Hematopoietic multipotent progenitor cell treated with erythropoietin and hydrocortisone succinate and interleukin-3 and kit ligand, for 6 days (in vitro differentiated cells): ENCODE results near the gene ZFYVE19.

ENCODE experiments used
- DNase-seq: peaks from one replicate; pipeline ENCODE4 v3.0.0-alpha.2; 2015

Gene ZFYVE19

DNA sequence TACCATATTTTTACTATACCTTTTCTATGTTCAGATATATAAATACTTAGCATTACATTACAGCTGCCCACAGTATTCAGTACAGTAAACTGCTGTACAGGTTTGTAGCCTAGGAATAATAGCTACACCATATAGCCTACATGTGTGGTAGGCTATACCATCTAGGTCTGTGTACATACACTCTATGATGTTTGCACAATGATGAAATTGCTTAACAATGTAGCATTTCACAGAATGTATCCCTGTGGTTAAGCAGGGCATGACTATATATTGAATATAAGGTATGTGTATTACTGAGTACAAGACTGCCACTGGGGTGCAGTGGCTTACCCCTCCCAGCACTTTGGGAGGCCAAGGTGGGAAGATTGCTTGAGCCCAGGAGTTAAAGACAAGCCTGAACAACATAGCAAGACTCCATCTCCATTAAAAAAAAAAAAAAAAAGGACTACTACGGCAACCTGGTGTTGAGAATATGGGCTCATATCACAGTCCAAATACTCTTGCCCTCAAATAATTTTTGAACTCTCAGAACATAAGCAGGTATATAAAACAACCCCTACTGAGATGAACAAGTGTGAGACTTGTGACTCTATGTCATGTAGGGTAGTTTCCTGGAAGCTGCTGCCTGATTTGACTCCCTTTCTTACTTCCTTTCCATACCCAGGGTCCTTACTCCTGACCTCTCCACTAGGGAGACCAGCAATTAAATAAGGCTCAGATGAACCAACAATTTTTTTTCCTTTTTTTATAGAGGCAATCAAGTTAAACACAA, 16.9 kb downstream of the ZFYVE19 start:
- peak; percentile 39 for DNase-seq

DNA sequence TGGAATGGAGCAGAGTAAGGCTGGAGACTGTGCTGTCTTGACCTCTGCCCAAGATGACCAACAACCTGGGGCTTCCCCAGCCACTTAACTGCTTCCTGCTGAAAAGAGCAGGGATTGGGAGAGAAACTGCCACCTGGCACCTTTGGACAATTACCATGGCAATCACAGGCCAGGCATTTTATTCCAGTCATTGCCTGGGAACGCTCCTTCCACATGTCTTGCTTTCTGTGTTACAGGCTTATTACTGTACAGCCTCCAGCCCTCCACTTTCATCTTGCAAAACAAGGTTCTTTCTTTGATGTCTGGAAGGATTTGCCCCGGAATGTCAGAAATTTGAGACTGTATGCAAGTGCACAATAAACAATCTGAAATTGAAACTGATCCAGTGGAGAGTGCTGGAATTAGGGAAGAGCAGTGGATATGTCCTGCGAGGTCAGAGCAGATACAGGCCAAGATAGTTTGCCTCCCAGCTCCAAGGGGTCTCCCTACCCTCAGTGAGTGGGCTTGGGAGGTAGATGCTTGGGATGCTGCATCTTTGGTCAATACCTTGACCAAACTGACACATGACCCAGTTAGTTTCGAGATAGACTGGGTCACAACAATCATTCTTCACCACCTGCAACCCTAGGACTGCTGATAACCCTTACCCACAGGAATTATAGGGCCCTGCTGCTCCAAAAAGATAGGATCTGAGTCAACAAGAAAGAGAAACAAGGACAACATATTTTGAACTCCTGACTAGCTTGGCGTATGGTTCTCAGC, 19.0 kb downstream of the ZFYVE19 start:
- DNase-seq, result peak; percentile 62

DNA sequence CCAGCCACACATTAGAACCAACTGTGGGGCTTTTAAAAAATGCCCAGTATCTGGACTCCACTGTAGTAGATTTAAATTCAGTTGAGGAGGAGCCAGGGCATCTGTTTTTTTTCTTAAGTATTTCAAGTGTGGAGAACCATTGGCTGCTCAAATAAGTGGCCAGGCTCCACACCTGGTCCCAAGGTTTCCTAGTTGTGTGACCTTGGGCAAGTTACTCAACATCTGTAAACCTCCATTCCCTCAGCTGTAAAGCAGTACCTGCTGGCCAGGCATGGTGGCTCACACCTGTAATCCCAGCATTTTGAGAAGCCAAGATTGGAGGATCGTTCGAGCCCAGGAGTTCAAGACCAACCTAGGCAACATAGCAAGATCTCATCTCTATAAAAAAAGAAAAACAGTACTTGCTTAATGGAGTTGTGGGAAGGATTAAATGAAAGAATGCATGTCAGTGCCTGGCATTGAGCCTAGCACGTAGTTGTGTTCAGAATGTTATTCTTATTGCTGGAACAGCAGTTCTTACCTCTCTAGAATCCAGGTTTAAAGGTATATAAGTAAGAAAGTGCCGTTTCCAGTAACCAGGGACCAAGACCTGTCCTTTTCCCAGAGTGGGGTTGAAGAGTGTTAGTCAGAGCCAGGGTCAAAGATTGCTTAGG, 19.7 kb downstream of the ZFYVE19 start:
- no peak for DNase-seq

DNA sequence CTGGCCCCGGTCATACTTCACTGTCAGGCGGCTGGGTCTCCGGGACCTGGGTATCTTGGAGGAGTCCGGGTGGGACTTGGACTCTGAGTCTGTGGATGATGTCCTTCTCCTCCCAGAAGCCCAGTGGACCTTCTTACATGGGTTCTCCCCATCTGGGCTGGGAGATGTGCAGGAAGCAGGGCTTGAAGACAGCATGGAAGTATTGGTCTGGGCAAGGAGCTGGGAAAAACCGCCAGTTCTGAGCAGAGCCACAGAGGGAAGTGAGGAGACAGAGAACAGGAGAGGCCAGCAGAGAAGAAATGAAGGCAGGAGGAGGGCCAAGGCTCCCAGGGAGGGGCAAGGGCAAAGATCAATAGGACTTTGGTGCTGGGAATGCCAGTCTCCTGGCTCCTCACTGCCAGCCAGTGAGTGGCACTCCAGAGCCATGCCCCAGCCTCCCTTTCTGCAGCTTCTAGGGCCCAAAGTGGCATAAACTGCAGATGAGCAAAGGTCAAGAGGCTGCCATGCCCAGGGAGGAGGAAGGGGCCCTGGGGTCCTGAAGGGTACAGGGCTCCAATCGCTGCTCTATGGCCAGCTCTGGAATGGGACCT, 21.7 kb downstream of the ZFYVE19 start, which contains the start of gene PPP1R14D:
TSS of gene PPP1R14D (minus strand) at position 262 of the 590 bp plus-strand sequence. CDS start at position 195, 67 bp downstream.
- no peak for DNase-seq

DNA sequence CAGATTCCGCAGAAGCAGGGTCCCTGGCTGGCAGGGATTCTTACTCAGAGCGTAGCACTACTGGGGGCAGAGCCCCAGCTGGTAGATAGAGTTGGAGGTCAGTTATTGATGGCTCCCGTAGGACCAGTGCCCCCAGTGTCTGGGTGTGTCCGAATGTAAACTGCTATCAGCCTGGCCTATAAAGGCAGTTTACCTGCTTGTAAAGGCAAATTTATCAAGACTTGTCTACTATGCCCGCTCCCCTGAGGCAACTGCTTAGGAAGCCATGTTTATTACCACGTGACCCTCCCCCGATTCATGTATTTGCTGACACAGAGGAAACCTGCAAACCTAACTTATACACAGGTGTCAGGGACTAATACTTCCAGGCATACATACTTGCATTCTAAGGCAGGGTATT, 22.2 kb downstream of the ZFYVE19 start:
- DNase-seq, result no peak

DNA sequence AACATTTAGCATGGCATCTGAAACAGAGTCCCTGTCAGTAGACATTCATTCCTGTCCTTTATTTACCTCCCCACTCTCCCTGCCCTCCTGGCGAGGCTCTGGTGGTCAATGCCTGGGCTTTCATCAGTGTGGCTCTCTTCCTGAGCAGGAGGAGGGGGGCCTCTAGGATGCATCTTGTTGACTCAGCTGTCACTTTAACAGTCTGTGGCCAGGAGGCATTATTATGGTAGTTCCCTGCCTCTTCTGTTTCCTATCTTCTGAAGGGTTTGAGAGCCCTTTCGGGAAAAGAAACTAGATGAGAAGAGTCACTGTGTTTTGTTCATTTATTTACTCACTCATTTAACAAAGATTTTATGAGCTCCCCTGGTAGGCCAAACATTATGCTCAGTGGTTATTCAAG, 24.0 kb downstream of the ZFYVE19 start:
- DNase-seq, result no peak

DNA sequence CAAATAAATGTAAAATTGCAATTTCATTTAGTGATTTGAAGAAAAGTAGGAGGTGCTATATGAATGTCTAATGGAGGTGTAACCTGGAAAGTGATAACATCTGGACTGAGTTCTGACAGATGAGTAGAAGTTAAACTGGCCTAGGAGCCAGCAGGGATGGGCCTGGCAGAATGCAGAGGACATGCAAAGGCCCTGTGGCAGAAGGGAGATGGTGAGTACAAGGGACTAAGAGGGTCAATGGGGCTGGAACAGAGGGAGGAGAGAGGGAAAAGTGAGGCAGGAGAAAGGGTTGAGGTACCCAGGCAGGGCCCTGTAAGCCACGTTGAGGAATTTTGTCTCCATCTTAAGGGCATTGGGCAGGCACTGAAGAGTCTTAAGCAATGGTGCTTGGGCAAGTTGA, 25.0 kb downstream of the ZFYVE19 start:
- no peak for DNase-seq

DNA sequence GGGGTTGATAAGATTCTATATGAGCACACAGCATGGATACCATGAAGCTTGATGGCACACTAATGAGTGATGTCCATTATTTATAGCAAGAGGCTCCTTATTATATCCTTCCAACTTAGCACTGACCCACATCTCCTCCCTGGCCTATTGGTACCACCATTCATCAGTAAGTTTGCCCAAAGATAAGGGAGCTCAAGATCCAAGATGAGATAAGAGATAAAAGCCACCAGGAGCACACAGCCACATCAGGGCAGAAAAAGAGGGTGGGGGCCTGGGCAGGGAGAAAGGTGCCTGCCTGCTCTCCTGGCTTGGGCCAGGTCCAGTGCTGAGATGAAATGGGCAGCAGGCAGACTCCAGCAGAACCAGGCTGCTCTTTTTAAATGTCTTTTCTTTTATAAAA, 26.0 kb downstream of the ZFYVE19 start:
- DNase-seq, result no peak

DNA sequence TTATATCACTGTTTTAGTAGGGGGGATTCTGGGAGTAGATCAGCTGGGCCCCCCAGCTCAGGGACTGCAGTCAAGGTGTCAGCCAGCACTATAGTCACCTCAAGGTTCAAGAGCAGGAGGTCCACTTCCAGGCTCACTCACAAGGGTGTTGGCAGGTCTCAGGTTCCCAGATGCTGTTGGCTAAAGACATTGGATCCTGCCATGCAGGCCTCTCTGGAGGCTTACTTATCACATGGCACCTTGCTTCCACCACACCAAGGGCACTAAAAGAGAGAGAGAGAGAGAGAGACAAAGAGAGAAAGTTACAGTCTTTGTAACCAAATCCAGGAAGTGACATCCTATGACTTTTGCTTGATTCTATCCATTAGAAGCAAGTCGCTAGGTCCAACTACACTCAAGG, 29.1 kb downstream of the ZFYVE19 start:
- peak; percentile 14 for DNase-seq

DNA sequence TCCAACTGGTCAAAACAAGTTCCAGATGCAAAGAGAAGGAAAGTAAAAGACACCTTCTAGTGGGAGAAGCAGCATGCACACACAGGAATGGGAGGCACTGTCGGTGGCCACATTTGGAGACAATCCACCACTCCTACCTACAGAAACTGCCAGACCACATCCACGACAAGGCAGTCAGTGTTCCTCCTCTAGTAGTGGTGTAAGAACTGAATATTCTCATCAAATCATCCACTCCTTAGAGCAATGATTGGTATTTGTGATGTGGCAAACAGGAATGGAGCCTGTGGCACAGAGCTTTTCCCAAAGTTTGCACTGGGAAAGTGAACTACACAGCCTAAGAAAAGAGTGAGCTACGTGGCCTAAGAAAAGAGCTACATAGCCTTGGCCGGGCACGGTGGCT, 31.9 kb downstream of the ZFYVE19 start:
- no peak for DNase-seq

DNA sequence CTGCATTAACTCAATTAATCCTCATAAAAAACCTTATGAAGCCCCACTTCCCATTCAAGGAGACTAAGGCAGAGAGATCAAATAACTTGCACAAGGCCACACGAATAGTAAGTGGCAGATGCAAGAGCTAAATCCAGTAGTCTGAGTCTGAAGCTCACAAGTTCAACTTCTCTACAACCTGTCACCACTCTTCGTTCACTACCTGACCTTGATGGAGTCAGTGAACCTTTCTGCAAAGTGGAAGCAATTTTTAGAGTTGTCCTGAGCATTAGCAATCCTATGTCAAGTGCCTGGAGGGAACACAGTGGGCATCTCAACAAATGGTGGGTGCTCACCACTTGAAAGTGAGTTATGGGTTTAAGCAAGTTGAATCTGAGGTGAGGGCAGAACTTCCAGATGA, 34.9 kb downstream of the ZFYVE19 start:
- DNase-seq, result no peak

DNA sequence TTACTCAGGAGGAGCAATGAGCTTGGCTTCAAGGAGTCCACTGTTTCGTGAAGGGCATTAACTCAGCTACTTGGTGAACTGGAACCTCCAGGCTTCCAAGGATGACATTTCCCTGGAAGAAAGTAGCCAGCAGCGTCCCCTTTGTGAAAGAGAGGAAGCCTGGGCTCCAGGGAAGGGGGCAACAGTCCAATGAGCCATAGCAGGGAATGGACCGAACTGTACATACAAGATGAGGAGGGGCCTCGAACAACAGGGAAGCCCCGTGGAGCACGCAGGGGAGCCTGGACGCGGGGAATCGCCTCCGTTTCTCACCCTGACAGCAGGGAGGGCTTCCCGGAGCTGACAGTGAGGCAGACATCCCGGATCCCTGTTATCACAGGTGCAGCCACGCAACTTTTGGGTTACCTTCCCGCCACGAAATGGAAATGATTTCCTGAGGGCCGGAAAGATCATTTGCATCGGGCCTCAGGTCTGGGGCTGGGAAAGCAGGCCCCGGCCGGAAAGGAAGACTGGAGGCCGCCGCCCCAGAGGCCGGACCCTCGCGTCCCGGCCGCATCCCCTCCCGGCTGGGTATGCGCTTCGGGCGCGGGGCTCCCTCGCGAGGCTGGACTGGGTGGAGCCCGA, 36.5 kb downstream of the ZFYVE19 start:
- DNase-seq, result no peak

DNA sequence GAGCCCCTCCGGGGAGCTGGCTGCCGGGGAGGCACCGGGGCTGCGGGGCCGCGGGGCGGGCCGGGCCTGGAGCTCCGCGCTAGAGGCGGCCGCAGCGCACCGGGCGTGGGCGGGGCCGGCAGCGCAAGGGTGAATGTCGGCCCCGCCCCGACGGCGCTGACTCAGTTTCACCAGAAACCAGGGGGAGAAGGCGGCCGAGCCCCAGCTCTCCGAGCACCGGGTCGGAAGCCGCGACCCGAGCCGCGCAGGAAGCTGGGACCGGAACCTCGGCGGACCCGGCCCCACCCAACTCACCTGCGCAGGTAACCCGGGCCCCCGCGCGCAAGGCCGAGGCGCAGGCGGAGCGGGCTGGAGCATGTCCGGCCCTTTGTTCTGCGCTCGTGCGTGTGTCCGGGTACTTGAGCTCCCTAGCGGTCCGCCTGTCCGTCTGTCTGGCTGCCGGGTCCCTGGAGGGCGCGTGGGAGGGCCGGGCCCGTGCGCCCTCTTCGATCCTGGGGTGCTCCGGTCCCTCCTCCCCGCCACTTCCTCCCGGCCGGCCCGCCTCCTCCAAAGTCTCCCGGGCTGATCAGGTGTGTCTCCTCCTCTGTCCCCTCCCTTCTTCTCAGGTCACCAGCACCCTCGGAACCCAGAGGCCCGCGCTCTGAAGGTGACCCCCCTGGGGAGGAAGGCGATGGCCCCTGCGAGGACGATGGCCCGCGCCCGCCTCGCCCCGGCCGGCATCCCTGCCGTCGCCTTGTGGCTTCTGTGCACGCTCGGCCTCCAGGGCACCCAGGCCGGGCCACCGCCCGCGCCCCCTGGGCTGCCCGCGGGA, 37.2 kb downstream of the ZFYVE19 start, which contains the start of gene SPINT1:
TSS of gene SPINT1 (plus strand) at position 164 of the 811 bp plus-strand sequence. CDS start at position 671, 507 bp downstream.
- peak; percentile 38 for DNase-seq

DNA sequence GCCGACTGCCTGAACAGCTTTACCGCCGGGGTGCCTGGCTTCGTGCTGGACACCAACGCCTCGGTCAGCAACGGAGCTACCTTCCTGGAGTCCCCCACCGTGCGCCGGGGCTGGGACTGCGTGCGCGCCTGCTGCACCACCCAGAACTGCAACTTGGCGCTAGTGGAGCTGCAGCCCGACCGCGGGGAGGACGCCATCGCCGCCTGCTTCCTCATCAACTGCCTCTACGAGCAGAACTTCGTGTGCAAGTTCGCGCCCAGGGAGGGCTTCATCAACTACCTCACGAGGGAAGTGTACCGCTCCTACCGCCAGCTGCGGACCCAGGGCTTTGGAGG, 37.8 kb downstream of the ZFYVE19 start:
- peak; percentile 56 for DNase-seq

DNA sequence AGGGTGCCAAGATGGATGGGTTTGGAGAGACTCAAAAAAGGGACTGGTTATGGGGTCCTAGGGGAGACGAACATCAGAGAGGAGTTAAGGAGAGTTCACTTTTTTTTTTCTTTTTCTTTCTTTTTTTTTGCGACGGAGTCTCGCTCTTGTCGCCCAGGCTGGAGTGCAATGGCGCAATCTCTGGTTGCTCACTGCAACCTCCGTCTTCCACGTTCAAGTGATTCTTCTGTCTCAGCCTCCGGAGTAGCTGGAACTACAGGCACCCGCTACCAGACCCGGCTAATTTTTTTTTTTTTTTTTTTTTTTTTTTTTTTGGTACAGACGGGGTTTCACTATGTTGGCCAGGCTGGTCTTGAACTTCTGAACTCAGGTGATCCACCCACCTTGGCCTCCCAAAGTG, 38.1 kb downstream of the ZFYVE19 start:
- DNase-seq, result no peak

DNA sequence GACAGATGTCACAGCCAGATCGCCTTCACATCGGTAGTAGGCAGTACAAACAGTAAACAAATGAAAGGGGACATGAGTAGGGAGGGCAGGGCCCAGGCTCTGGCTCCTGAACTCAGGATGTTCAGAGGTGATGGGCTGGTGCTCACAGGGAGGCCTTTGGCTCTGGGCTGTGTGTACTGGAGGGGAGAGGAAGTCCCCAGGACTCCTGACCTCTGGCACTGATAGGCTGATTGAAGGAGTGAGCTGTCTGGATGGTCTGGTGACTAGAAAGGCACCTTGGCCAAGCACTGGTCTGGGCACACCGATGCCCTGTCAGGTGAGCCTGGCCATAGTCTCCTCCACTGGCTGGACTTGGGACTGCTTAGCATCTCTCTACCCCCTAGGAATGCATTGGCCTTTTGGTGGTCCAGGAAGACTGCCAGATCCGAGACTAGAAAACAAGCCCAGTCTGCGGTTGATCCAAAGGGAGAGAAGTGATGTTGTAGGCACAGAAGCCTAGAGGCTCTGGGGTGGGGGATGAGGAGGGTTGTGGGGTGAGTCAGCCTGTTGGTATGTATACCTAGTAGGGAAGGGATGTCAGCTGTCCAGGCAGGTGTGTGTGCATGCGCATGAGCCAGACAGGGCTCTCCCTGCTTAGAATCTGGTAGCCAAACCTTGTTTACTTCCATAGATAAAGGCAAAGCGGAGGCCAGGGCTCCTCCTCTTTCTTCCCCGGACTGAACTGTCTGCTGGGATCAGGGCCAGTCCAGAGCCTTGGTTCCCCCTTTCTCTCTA, 38.8 kb downstream of the ZFYVE19 start:
- no peak for DNase-seq

DNA sequence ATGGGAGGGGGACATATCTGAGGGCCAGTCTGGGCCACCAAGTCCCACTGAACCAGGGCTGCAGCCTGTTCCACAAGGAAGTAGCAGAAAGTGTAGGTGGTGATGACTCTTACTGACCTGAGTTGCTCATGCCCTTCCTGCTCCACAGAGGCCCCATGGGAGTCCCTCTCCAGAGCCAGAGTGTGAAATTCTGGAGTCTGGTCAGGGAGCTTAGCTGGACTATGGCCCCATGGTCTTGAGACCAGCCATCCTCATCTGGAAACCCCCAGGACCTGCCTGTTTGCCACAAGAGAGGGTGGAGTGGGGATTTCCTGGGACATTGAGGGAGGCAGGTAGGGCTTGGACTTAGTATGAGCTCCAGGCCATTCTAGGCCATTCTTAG, 39.9 kb downstream of the ZFYVE19 start:
- no peak for DNase-seq

DNA sequence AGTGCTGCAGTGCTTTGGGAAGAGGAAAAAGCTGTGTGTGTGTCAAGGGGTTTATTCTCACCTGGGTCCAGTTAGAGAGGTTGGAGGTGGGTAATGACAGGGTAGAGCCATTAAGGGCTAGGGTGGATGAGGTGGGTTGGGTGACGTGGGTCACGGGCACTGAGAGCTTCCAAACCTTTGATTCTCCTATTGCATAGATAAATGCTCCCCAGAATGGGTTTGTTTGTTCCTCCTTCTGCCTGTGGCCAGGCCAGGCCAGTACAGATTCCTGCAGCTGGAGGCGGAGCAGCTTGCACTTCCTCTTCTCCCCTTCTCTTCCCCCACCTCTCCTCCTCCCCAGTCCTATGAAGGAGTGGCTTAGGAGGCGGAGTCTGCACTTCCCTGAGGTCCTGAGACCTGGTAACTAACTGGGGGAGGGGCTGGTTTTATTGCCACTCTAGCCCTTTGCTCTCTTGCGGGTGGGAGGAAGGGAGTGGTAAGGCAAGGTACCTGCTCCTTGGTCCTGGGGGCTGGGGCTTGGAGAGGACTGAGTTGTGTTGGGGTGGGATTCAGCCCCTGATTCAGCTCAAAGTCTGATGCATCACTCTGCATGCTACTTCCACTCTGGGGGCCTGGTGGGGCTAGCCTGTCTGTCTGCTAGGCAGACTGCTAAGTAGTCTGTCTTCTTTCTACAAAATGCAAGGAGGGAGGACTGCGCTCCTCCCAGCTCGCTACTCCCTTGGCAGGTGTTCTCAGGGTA, 40.5 kb downstream of the ZFYVE19 start:
- DNase-seq, result peak; percentile 89

DNA sequence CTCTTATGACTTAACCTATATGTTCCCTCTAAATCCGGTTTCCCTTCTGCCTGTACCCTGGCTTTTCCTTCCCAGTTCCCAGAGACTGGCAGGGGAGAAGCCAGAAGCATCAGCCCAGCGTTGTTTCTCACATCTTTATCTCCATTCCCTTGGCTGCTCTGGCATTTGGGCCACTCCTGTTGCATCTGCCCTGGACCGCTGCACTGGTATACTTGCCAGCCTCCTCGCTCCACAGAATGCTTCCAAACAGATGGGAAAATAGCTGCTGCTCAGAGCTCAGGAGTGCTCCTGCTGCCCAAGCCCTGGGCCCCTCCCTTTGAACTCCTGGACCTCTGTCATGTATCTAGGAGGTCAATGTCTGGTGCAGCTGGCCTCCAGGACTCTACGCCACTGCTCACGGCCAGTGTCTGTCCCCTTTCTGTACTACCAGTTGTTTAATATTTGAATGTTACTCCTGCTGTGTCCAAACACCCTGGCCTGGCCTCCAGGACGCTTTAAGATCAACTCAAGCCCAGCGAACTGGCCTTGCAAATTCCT, 43.8 kb downstream of the ZFYVE19 start:
- DNase-seq, result no peak

DNA sequence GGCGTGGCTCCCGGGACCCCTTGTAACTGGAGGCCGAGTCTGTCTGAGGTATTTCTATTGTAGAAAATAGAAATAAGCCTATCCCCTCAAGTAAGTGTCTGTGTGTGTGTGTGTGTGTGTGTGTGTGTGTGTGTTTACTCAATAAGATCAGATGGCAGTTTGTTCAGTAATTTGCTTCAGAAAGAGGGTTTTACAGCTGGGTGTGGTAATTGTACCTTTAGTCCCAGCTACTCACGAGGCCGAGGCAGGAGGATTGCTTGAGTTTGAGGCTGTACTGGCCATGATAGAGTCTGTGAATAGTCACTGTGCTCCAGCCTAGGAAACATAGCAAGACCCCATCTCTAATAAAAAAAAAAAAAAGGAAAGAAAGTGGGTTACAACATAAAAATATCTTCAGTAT, 45.6 kb downstream of the ZFYVE19 start:
- no peak for DNase-seq
